Aorta (tissue), 5 donors: ENCODE data around the gene KRT5. TPM values are rescaled to one million over a fixed set of nuclear protein-coding genes. Genes with fewer than 3 reads are reported as not detected.

Experiments used
- ATAC-seq: fragments of 200-7000 bp; cut with Tn5 transposase; one replicate; pipeline ENCODE4 v1.9.1; 2022; ENCODE audit warnings: moderate library complexity; ENCODE audit not compliant: low FRiP score
- DNase-seq, 2 donors: peaks; one replicate each; pipeline ENCODE4 v3.0.0-alpha.2; 2020
- H3K27ac ChIP-seq, 2 donors: one replicate each; pipeline ENCODE4 v1.5.1; 2013; ENCODE audit warnings: low read length in 2 of 2, mild to moderate bottlenecking in 2 of 2, moderate library complexity in 2 of 2, control low read depth in 1 of 2, inconsistent platforms in 1 of 2, low read depth in 1 of 2
- H3K27me3 ChIP-seq, 2 donors: one replicate each; pipeline ENCODE4 v1.6.1; 2013; ENCODE audit warnings: control low read depth in 1 of 2, low read length in 1 of 2, mild to moderate bottlenecking in 1 of 2, moderate library complexity in 1 of 2; ENCODE audit not compliant: insufficient read depth in 2 of 2, control insufficient read depth in 1 of 2
- H3K36me3 ChIP-seq, 2 donors: one replicate each; pipeline ENCODE4 v1.6.1; 2013; ENCODE audit warnings: control low read depth in 1 of 2, low read length in 1 of 2, mild to moderate bottlenecking in 1 of 2; ENCODE audit not compliant: insufficient read depth in 2 of 2, control insufficient read depth in 1 of 2
- H3K4me1 ChIP-seq, 2 donors: one replicate each; pipeline ENCODE4 v1.6.1; 2013; ENCODE audit warnings: low read length in 2 of 2, control low read depth in 1 of 2, mild to moderate bottlenecking in 1 of 2, moderate library complexity in 1 of 2; ENCODE audit not compliant: insufficient read depth in 2 of 2, control insufficient read depth in 1 of 2
- H3K4me3 ChIP-seq, 2 donors: one replicate each; pipeline ENCODE4 v1.5.1; 2013; ENCODE audit warnings: low read length in 2 of 2, control low read depth in 1 of 2, mild to moderate bottlenecking in 1 of 2
- H3K9me3 ChIP-seq: one replicate; pipeline ENCODE4 v1.6.1; 2013; ENCODE audit warnings: mild to moderate bottlenecking, low read length; ENCODE audit not compliant: control insufficient read depth
- WGBS, 2 donors: extraction: QIAGEN DNeasy Blood & Tissue Kit; methylation state at CpG; one replicate each; pipeline ENCODE4 v1.1.7; 2013; 5-methylcytosine and 5-hydroxymethylcytosine counted together
- intact Hi-C, 2 donors: fragments of 100-400 bp; cut with DNase I; formaldehyde crosslinking; loops; one replicate each; pipeline versions ENCODE4 v1.14.2 to v1.15.0; 2022
- polyA plus RNA-seq, 2 donors: library from polyadenylated mRNA; stranded (reverse); fragments of 200-250 nt; gene quantifications; one replicate each; pipeline ENCODE4 v1.2.3, GENCODE V29; 2013
- total RNA-seq, 2 donors: library from RNA; stranded (reverse); fragmentation: NEBNext Ultra II Directional; extraction: Animal tissue kit (Norgen Biotek cat#: 25700); gene quantifications; one replicate each; pipeline ENCODE4 v1.2.1, GENCODE V29; 2021
- donor health status: healthy with polysubstance abuse.
- donor health status: Bipolar disorder and iron deficiency.
- donor health status: DM: no; HTN: no; CAD: no.
- donor health status: DM: no; HTN: no; CAD: no.
- donor health status: DM: yes; HTN: yes; CAD: no.

KRT5 gene
- total and polyA plus RNA-seq, 4 donors = 0.87 to 2.4 (median 1.4) TPM; not detected in 1

DNA sequence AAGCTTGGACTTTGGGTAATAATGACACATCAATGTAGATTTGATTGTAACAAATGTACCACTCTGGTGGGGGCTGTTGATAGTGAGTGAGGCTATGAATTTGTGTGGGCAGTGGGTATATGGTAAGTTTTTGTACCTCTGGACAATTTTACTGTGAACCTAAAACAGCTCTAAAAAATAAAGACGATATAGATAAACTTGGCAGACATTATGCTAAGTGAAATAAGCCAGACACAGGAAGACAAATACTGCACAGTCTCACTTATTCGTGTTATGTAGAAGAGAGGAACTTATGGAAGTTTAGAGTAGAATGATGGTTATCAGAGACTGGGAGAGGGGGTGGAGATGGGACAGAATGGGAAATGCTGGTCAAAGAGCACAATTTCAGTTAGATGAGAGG lies 55.3 kb downstream of the KRT5 start:
- intact Hi-C loops = no loop called here
- Histone ChIP-seq H3K4me1 (no peaks in the 10 kb centered on the region), H3K4me3 (no peak overlapping the region), H3K27ac (no peak overlapping the region), H3K9me3 (no peaks in the 10 kb centered on the region), H3K36me3 (no peaks in the 10 kb centered on the region), H3K27me3 (peaks cover 0 to 2% of the 10 kb centered on the region in 2 donors)
- WGBS, 2 donors = 2 to 5% methylated on average over 2 of the region's 2 CpGs
- no peak for ATAC-seq
- DNase-seq = no peak

Other genes with a start within 250 kb of the KRT5 start
- gene KRT86, start 245.7 kb downstream of the KRT5 start, total RNA-seq = under 1 TPM; 0.39 to 0.45 TPM
- gene KRT86, start 245.7 kb downstream of the KRT5 start, polyA plus RNA-seq = 1 to 10 TPM; 2.1 to 3.2 TPM
- under 1 TPM in 1 of 2 donors, not detected in 1; 0.45 TPM for gene KRT81, start 228.9 kb downstream of the KRT5 start, total RNA-seq
- 1 to 10 TPM in 1 of 2 donors, not detected in 1; 2.9 TPM for gene KRT81, start 228.9 kb downstream of the KRT5 start, polyA plus RNA-seq
- gene KRT83, start 199.0 kb downstream of the KRT5 start, total RNA-seq = not detected
- gene KRT83, start 199.0 kb downstream of the KRT5 start, polyA plus RNA-seq = not detected
- gene KRT85, start 152.9 kb downstream of the KRT5 start, total RNA-seq = not detected
- not detected for gene KRT85, start 152.9 kb downstream of the KRT5 start, polyA plus RNA-seq
- gene KRT84, start 134.7 kb downstream of the KRT5 start, total RNA-seq = not detected
- gene KRT84, start 134.7 kb downstream of the KRT5 start, polyA plus RNA-seq = not detected
- gene KRT82, start 114.1 kb downstream of the KRT5 start, total RNA-seq = not detected
- gene KRT82, start 114.1 kb downstream of the KRT5 start, polyA plus RNA-seq = not detected
- gene KRT75, start 86.0 kb downstream of the KRT5 start, total RNA-seq = not detected
- not detected for gene KRT75, start 86.0 kb downstream of the KRT5 start, polyA plus RNA-seq
- not detected for gene KRT6B, start 68.2 kb downstream of the KRT5 start, total RNA-seq
- under 1 TPM in 1 of 2 donors, not detected in 1; 0.18 TPM for gene KRT6B, start 68.2 kb downstream of the KRT5 start, polyA plus RNA-seq
- gene KRT6C, start 46.6 kb downstream of the KRT5 start, total RNA-seq = not detected
- gene KRT6C, start 46.6 kb downstream of the KRT5 start, polyA plus RNA-seq = under 1 TPM; 0.08 to 0.25 TPM
- gene KRT6A, start 27.1 kb downstream of the KRT5 start, total RNA-seq = not detected
- gene KRT6A, start 27.1 kb downstream of the KRT5 start, polyA plus RNA-seq = 1 to 10 TPM in 1 of 2 donors, under 1 TPM in 1; 0.38 to 1.8 TPM
- not detected for gene KRT71, start 32.8 kb upstream of the KRT5 start, total RNA-seq
- not detected for gene KRT71, start 32.8 kb upstream of the KRT5 start, polyA plus RNA-seq
- gene KRT74, start 53.4 kb upstream of the KRT5 start, total RNA-seq = not detected
- gene KRT74, start 53.4 kb upstream of the KRT5 start, polyA plus RNA-seq = not detected
- not detected for gene KRT72, start 81.1 kb upstream of the KRT5 start, total RNA-seq
- 1 to 10 TPM in 1 of 2 donors, not detected in 1; 1.6 TPM for gene KRT72, start 81.1 kb upstream of the KRT5 start, polyA plus RNA-seq
- not detected for gene KRT73, start 98.2 kb upstream of the KRT5 start, total RNA-seq
- not detected for gene KRT73, start 98.2 kb upstream of the KRT5 start, polyA plus RNA-seq
- gene KRT2, start 131.8 kb upstream of the KRT5 start, total RNA-seq = not detected
- under 1 TPM; 0.05 to 0.50 TPM for gene KRT2, start 131.8 kb upstream of the KRT5 start, polyA plus RNA-seq
- gene KRT1, start 160.0 kb upstream of the KRT5 start, total RNA-seq = under 1 TPM in 1 of 2 donors, not detected in 1; 0.51 TPM
- gene KRT1, start 160.0 kb upstream of the KRT5 start, polyA plus RNA-seq = not detected
- not detected for gene KRT77, start 183.1 kb upstream of the KRT5 start, total RNA-seq
- not detected for gene KRT77, start 183.1 kb upstream of the KRT5 start, polyA plus RNA-seq